Spleen (tissue), 11 donors: ENCODE measurements around the gene F13A1. TPM values are rescaled to one million over a fixed set of nuclear protein-coding genes. Genes with fewer than 3 reads are reported as not detected.

Experiments
- DNase-seq: peaks from one replicate; pipeline ENCODE4 v3.0.0-alpha.2; 2020
- H3K27ac ChIP-seq, 8 donors: fragments of 200-600 bp; sonication (generic) in 7 of 8; 1 replicate in 4 of 8; 2 replicates in 4 of 8; pipeline versions ENCODE4 v1.5.0 to v1.8.0; 2016 to 2021; ENCODE audit warnings: inconsistent platforms in 4 of 8, mild to moderate bottlenecking in 4 of 8, moderate library complexity in 1 of 8
- H3K27me3 ChIP-seq, 7 donors: fragments of 200-600 bp; sonication (generic) in 6 of 7; replicated peaks in 1 of 7; 1 replicate in 4 of 7; 2 replicates in 3 of 7; pipeline versions ENCODE4 v1.5.0 to v1.8.0; 2016 to 2021; ENCODE audit warnings: inconsistent platforms in 3 of 7, mild to moderate bottlenecking in 1 of 7
- H3K36me3 ChIP-seq, 6 donors: fragments of 200-600 bp; sonication (generic) in 5 of 6; 1 replicate in 4 of 6; 2 replicates in 2 of 6; pipeline versions ENCODE4 v1.5.0 to v1.8.0; 2016 to 2021; ENCODE audit warnings: inconsistent platforms in 2 of 6
- H3K4me1 ChIP-seq, 6 donors: fragments of 200-600 bp; sonication (generic) in 5 of 6; 1 replicate in 3 of 6; 2 replicates in 3 of 6; pipeline versions ENCODE4 v1.5.0 to v1.8.0; 2016 to 2021; ENCODE audit warnings: inconsistent platforms in 3 of 6
- H3K4me3 ChIP-seq, 8 donors: fragments of 200-600 bp; sonication (generic) in 7 of 8; 1 replicate in 4 of 8; 2 replicates in 4 of 8; pipeline versions ENCODE4 v1.5.0 to v1.8.0; 2016 to 2021; ENCODE audit warnings: inconsistent platforms in 4 of 8, mild to moderate bottlenecking in 4 of 8, moderate library complexity in 2 of 8
- H3K9me3 ChIP-seq, 8 donors: fragments of 200-600 bp; sonication (generic) in 7 of 8; 1 replicate in 4 of 8; 2 replicates in 4 of 8; pipeline versions ENCODE4 v1.5.0 to v1.8.0; 2016 to 2021; ENCODE audit warnings: inconsistent platforms in 4 of 8
- POLR2A ChIP-seq, 3 donors: fragments of 450-650 bp; IDR thresholded peaks; one replicate each; pipeline ENCODE4 v1.5.1; 2017; ENCODE audit warnings: antibody characterized with exemption in 3 of 3, mild to moderate bottlenecking in 1 of 3
- POLR2AphosphoS5 ChIP-seq, 3 donors: sonication (generic); formaldehyde crosslinking; IDR thresholded peaks; one replicate each; pipeline ENCODE4 v1.5.1; 2017; ENCODE audit warnings: antibody characterized with exemption in 3 of 3
- WGBS, 5 donors: extraction: QIAGEN DNeasy Blood & Tissue Kit in 3 of 5; methylation state at CpG; one replicate each; pipeline versions ENCODE4 v1.1.5 to v1.1.7; 2013 to 2018; 5-methylcytosine and 5-hydroxymethylcytosine counted together
- intact Hi-C: fragments of 100-400 bp; cut with DNase I; formaldehyde crosslinking; loops from one replicate; pipeline ENCODE4 v1.15.0; 2023; ENCODE audit warnings: low total_unique reads
- polyA plus RNA-seq, 3 donors: library from polyadenylated mRNA; stranded (reverse); fragments of 200-250 nt; gene quantifications; one replicate each; pipeline ENCODE4 v1.2.1, GENCODE V29; 2013
- total RNA-seq, 7 donors: library from RNA; depleted of rRNA in 3 of 7; stranded (reverse); fragments of >200 nt in 3 of 7; fragmentation: NEBNext Ultra II Directional in 4 of 7; extraction: Animal tissue kit (Norgen Biotek cat#: 25700) in 4 of 7; gene quantifications; one replicate each; pipeline versions ENCODE4 v1.1.0 to v1.2.1, GENCODE V29; 2016 to 2021
- TF ChIP-seq, protein P1 (sequence below), 11 experiments: fragments of 200-600 bp in 7 of 11; fragments of 450-650 bp in 4 of 11; sonication (generic) in 4 of 11; IDR thresholded peaks in 8 of 11; conservative IDR thresholded peaks in 3 of 11; 1 replicate in 7 of 11; 2 replicates in 4 of 11; pipeline versions ENCODE4 v1.4.0 to v1.8.0; 2016 to 2021; ENCODE audit warnings: antibody characterized with exemption in 11 of 11, inconsistent platforms in 4 of 11, mild to moderate bottlenecking in 1 of 11
- donor health status: healthy with polysubstance abuse.
- donor health status: DM: no; HTN: no; CAD: no; lungs with moderate emphysema.
- donor health status: DM: no; HTN: no; CAD: no.
- donor health status: Bipolar disorder and iron deficiency.
- donor health status: healthy.
- donor health status: DM: no; HTN: no; CAD: no.
- donor health status: DM: yes; HTN: yes; CAD: no.

F13A1 gene
- total and polyA plus RNA-seq, 10 donors, result 1.8 to 41.5 (median 25.9) TPM

DNA sequence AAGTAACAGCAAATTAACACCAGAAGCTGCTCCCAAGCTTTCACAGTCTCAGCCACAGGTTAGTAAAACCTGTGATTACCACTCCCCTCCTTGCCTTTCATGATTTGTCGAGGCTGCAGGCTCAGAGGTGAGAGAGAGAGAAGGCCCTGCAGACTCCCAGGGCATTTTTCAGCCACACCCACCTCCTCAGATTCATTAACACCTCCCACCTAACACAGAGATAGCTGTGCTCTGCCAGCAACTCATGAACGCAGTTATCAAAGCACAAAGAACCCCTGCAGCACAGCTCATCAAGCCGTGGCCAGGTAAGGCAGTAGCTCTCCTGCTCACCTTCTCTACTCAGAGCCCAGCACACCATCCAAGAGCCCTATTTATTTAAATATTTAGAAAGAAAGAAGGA, 27.1 kb downstream of the F13A1 start:
- Histone ChIP-seq H3K4me3 (no peak overlapping the region), H3K36me3 (no peaks in the 10 kb centered on the region), H3K9me3 (no peaks in the 10 kb centered on the region), H3K27me3 (peaks cover 0 to 13% (median 0%) of the 10 kb centered on the region in 7 donors), H3K4me1 (no peaks in the 10 kb centered on the region), H3K27ac (no peak overlapping the region)
- 55 to 58% (median 56%) methylated on average over 3 of the region's 3 CpGs for WGBS, 5 donors
- no peak for DNase-seq
- TF ChIP-seq POLR2A (IDR thresholded peaks at IDR 0.05) (no peak), POLR2AphosphoS5 (IDR thresholded peaks at IDR 0.05) (no peak)
- TF ChIP-seq, protein P1, sequence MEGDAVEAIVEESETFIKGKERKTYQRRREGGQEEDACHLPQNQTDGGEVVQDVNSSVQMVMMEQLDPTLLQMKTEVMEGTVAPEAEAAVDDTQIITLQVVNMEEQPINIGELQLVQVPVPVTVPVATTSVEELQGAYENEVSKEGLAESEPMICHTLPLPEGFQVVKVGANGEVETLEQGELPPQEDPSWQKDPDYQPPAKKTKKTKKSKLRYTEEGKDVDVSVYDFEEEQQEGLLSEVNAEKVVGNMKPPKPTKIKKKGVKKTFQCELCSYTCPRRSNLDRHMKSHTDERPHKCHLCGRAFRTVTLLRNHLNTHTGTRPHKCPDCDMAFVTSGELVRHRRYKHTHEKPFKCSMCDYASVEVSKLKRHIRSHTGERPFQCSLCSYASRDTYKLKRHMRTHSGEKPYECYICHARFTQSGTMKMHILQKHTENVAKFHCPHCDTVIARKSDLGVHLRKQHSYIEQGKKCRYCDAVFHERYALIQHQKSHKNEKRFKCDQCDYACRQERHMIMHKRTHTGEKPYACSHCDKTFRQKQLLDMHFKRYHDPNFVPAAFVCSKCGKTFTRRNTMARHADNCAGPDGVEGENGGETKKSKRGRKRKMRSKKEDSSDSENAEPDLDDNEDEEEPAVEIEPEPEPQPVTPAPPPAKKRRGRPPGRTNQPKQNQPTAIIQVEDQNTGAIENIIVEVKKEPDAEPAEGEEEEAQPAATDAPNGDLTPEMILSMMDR (IDR thresholded peaks at IDR 0.05 in 8 of 11, conservative IDR thresholded peaks at IDR 0.05 in 3 of 11), result no peak
- intact Hi-C loops, result no loop called here

DNA sequence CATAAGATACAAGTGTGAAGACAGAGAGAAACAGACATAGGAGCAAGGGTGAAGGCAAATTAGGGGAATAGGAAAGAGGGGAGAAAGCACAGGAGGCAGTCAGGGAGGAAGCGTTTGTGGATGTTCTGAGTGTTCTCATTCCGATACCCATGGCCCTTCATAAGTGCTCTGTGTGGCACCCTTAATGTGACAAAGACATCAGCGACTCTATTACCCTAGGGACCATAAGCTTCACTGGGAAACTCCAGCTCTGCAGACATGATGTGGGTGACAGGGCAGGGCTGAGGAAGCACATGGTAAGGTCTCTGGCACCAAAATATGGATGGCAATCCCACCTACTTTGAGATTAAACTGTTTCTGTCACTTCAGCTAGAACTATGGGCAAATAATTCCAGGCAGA, 33.0 kb downstream of the F13A1 start:
- intact Hi-C loops, result no loop called here
- no peak for DNase-seq
- WGBS, 5 donors, result 62 to 90% (median 78%) methylated on average over 3 of the region's 3 CpGs

DNA sequence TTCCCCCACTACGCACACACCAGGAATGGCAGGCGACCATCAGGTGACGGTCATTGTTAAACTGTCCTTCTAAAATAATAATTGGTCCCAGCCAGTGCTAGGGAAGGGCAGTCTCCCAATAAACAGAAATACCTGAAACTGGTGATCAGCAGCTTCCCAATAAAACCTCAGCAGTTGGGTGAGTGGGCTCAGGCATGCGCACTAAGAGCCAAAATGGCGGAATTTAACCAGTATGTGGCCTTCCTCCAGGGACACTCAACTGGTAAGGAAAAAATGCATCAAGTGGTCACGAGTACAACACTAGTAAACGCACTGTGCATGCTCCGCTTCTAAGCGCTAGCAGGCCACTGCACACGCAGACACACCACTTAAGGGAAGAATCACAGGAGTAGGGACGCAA, 34.8 kb downstream of the F13A1 start:
- peaks cover 0 to 14% (median 3%) of the 10 kb centered on the region in 6 donors for H3K4me1 ChIP-seq
- no peaks in the 10 kb centered on the region for H3K9me3 ChIP-seq
- no peak for DNase-seq
- H3K27ac ChIP-seq, result no peak overlapping the region
- H3K4me3 ChIP-seq, result no peak overlapping the region
- no peaks in the 10 kb centered on the region for H3K27me3 ChIP-seq
- intact Hi-C loops, result no loop called here
- 89 to 97% (median 95%) methylated on average over 11 of the region's 11 CpGs for WGBS, 5 donors
- TF ChIP-seq, protein P1 (IDR thresholded peaks at IDR 0.05 in 8 of 11, conservative IDR thresholded peaks at IDR 0.05 in 3 of 11), result no peak
- TF ChIP-seq POLR2A (IDR thresholded peaks at IDR 0.05) (no peak), POLR2AphosphoS5 (IDR thresholded peaks at IDR 0.05) (no peak)
- no peaks in the 10 kb centered on the region for H3K36me3 ChIP-seq

More for the DNA sequence above, 33.0 kb downstream of the F13A1 start:
- Histone ChIP-seq H3K27ac (no peak overlapping the region), H3K36me3 (no peaks in the 10 kb centered on the region), H3K27me3 (peaks cover 0 to 9% (median 0%) of the 10 kb centered on the region in 7 donors), H3K4me3 (no peak overlapping the region), H3K9me3 (no peaks in the 10 kb centered on the region), H3K4me1 (peaks cover 0 to 14% (median 3%) of the 10 kb centered on the region in 6 donors)
- no peak for TF ChIP-seq POLR2A (IDR thresholded peaks at IDR 0.05)
- no peak for TF ChIP-seq POLR2AphosphoS5 (IDR thresholded peaks at IDR 0.05)
- TF ChIP-seq, protein P1 (IDR thresholded peaks at IDR 0.05 in 8 of 11, conservative IDR thresholded peaks at IDR 0.05 in 3 of 11), result no peak

DNA sequence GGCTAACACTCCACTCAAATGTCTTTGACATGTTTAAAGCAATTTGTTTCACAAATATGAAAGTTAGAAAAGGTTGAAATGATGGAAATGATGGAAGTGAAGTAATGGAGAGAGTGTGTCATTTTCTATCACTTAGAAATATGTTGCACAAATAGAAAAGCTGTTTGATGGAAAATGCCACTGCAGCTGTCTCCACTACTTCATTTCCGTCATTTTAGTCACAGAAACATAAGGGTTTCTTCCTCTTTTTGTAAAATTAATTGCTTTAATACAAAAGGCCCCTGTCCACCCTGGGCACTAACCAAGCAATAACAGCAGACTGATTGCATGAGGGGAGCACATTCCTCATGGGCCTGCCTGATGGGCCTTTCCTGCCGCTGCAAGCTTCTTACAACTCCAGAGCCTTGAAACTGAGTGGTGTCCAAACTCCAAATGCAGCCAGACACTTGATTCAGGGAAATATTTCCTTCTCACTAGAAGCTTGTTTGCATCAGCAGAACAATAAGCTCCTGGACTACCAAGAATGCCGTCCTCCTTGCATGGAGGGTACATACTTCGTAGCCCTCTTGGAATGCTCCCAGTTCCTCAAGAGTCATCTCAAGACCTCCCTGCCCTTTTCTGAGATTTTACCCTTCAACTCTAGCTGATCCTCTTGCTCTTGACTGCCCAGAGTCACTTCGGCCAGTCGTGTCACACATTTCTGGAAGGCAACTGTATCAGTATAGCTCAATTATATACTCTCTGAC, 36.1 kb downstream of the F13A1 start:
- intact Hi-C loops, result no loop called here
- DNase-seq, result no peak
- H3K9me3 ChIP-seq, result no peaks in the 10 kb centered on the region
- no peaks in the 10 kb centered on the region for H3K36me3 ChIP-seq
- H3K27me3 ChIP-seq, result no peaks in the 10 kb centered on the region
- WGBS, 5 donors, result 54 to 63% (median 58%) methylated on average over 6 of the region's 6 CpGs
- no peak for TF ChIP-seq POLR2A (IDR thresholded peaks at IDR 0.05)
- TF ChIP-seq, protein P1 (IDR thresholded peaks at IDR 0.05 in 8 of 11, conservative IDR thresholded peaks at IDR 0.05 in 3 of 11), result no peak
- TF ChIP-seq POLR2AphosphoS5 (IDR thresholded peaks at IDR 0.05), result no peak
- no peak overlapping the region for H3K27ac ChIP-seq
- H3K4me1 ChIP-seq, result peaks cover 0 to 14% (median 3%) of the 10 kb centered on the region in 6 donors
- H3K4me3 ChIP-seq, result no peak overlapping the region
